HG03066 (cell line): ENCODE results near the gene CBX6.
"Not testable (repeated sequence)": the region's sequence is repeated elsewhere in the genome, so short reads cannot be mapped to it uniquely, and the experiment has no call there.

Experiments
- ATAC-seq: cut with Tn5 transposase; IDR thresholded peaks from one replicate; pipeline ENCODE4 v1.9.1; 2021; ENCODE audit warnings: low read depth; ENCODE audit not compliant: unreplicated experiment

CBX6 gene

GRCh38 chr22:38862375-38863329 lies 9.4 kb downstream of the CBX6 start:
- no peak for ATAC-seq

- no peak for ATAC-seq
These were observed 10.1 kb downstream of the CBX6 start for GRCh38 chr22:38861927-38862326.

GRCh38 chr22:38861170-38861876 lies 10.7 kb downstream of the CBX6 start:
- no peak for ATAC-seq

- no peak for ATAC-seq
These were observed 11.5 kb downstream of the CBX6 start for GRCh38 chr22:38860283-38861169.

- no peak for ATAC-seq
These were observed 12.3 kb downstream of the CBX6 start for GRCh38 chr22:38859581-38860282.

- ATAC-seq = no peak
These were observed 13.5 kb downstream of the CBX6 start for GRCh38 chr22:38858492-38858891.

GRCh38 chr22:38854476-38854875 lies 17.5 kb downstream of the CBX6 start:
- ATAC-seq = not testable (repeated sequence)

GRCh38 chr22:38853883-38854282 lies 18.1 kb downstream of the CBX6 start:
- ATAC-seq = not testable (repeated sequence)

GRCh38 chr22:38853196-38853651 lies 18.8 kb downstream of the CBX6 start:
- no peak for ATAC-seq

GRCh38 chr22:38852522-38852921 lies 19.5 kb downstream of the CBX6 start:
- ATAC-seq = no peak

GRCh38 chr22:38850941-38851849 lies 20.8 kb downstream of the CBX6 start:
- ATAC-seq = no peak

- ATAC-seq = no peak
These were observed 21.6 kb downstream of the CBX6 start for GRCh38 chr22:38850399-38850798.

GRCh38 chr22:38849811-38850210 lies 22.2 kb downstream of the CBX6 start:
- ATAC-seq = no peak

- ATAC-seq = no peak
These were observed 25.6 kb downstream of the CBX6 start for GRCh38 chr22:38846412-38846811.

GRCh38 chr22:38845004-38845740 lies 26.8 kb downstream of the CBX6 start:
- ATAC-seq = no peak

GRCh38 chr22:38844315-38845003 lies 27.6 kb downstream of the CBX6 start:
- ATAC-seq = no peak

GRCh38 chr22:38843657-38844314 lies 28.2 kb downstream of the CBX6 start, which contains the start of gene NPTXR:
NPTXR (minus strand) TSS chr22:38844028.
- ATAC-seq = no peak
